Measurements from ENCODE around the gene ATP1A2.
A peak's percentile ranks its signal among the peaks of the same experiment; 100 is the strongest.

The ATP1A2 gene

GRCh38 chr1:160090760-160091159 lies 24.8 kb upstream of the ATP1A2 start:
- H3K9me3 ChIP-seq (ENCODE audit: control insufficient read depth, insufficient read depth, low read depth, low read length), result no peaks in the 10 kb centered on the region
- ChIA-PET POLR2A (no interaction called here), CTCF (interaction anchor here (1.1 to 8.0 kb wide), 2 partner anchors 16 to 161 kb away, joined by 3 to 123 read pairs; partner anchors contain the start of gene KCNJ10)
- no peak overlapping the region for H3K27ac ChIP-seq (ENCODE audit: extremely low read depth, low read depth, low read length)
- no peak for TF ChIP-seq ZNF292 (tag by site-specific recombination; IDR thresholded peaks at IDR 0.05; ENCODE audit: borderline replicate concordance, low read depth)
- no peaks in the 10 kb centered on the region for H3K4me1 ChIP-seq (ENCODE audit: control insufficient read depth, insufficient read depth, low read length)
- peaks cover 0 to 19% of the 10 kb centered on the region in 2 experiments; a peak in 1 of 3 replicates for H3K36me3 ChIP-seq (ENCODE audit: control insufficient read depth in 2 of 2, insufficient read depth in 1 of 2, low read length in 2 of 2)
- no peak overlapping the region for H3K4me3 ChIP-seq (ENCODE audit: low read depth, low read length)

GRCh38 chr1:160091666-160092223 lies 23.8 kb upstream of the ATP1A2 start:
- Histone ChIP-seq H3K27ac (ENCODE audit: extremely low read depth, low read depth, low read length) (no peak overlapping the region), H3K9me3 (ENCODE audit: control insufficient read depth, insufficient read depth, low read depth, low read length) (no peaks in the 10 kb centered on the region), H3K4me1 (ENCODE audit: control insufficient read depth, insufficient read depth, low read length) (no peaks in the 10 kb centered on the region), H3K4me3 (ENCODE audit: low read depth, low read length) (no peak overlapping the region), H3K36me3 (ENCODE audit: control insufficient read depth in 2 of 2, insufficient read depth in 1 of 2, low read length in 2 of 2) (peaks cover 0 to 19% of the 10 kb centered on the region in 2 experiments; a peak in 1 of 3 replicates)
- CTCF ChIA-PET, result interaction anchor here (0.8 kb wide), 1 partner anchor 200 kb away, joined by 3 read pairs; no protein-coding TSS in a partner anchor
- TF ChIP-seq, protein P1, sequence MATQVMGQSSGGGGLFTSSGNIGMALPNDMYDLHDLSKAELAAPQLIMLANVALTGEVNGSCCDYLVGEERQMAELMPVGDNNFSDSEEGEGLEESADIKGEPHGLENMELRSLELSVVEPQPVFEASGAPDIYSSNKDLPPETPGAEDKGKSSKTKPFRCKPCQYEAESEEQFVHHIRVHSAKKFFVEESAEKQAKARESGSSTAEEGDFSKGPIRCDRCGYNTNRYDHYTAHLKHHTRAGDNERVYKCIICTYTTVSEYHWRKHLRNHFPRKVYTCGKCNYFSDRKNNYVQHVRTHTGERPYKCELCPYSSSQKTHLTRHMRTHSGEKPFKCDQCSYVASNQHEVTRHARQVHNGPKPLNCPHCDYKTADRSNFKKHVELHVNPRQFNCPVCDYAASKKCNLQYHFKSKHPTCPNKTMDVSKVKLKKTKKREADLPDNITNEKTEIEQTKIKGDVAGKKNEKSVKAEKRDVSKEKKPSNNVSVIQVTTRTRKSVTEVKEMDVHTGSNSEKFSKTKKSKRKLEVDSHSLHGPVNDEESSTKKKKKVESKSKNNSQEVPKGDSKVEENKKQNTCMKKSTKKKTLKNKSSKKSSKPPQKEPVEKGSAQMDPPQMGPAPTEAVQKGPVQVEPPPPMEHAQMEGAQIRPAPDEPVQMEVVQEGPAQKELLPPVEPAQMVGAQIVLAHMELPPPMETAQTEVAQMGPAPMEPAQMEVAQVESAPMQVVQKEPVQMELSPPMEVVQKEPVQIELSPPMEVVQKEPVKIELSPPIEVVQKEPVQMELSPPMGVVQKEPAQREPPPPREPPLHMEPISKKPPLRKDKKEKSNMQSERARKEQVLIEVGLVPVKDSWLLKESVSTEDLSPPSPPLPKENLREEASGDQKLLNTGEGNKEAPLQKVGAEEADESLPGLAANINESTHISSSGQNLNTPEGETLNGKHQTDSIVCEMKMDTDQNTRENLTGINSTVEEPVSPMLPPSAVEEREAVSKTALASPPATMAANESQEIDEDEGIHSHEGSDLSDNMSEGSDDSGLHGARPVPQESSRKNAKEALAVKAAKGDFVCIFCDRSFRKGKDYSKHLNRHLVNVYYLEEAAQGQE (tag by site-specific recombination; IDR thresholded peaks at IDR 0.05), result peak; percentile 86
- TF ChIP-seq ZFHX2 (tag by site-specific recombination; conservative IDR thresholded peaks at IDR 0.05), result peak; percentile 52
- TF ChIP-seq ZNF423 (tag by site-specific recombination; IDR thresholded peaks at IDR 0.05), result no peak
- TF ChIP-seq EGR2 (tag by site-specific recombination; IDR thresholded peaks at IDR 0.05; ENCODE audit: low read depth), result peak; percentile 77
- no peak for TF ChIP-seq GLI4 (tag by site-specific recombination; IDR thresholded peaks at IDR 0.05)
- POLR2A ChIA-PET, result no interaction called here

DNA sequence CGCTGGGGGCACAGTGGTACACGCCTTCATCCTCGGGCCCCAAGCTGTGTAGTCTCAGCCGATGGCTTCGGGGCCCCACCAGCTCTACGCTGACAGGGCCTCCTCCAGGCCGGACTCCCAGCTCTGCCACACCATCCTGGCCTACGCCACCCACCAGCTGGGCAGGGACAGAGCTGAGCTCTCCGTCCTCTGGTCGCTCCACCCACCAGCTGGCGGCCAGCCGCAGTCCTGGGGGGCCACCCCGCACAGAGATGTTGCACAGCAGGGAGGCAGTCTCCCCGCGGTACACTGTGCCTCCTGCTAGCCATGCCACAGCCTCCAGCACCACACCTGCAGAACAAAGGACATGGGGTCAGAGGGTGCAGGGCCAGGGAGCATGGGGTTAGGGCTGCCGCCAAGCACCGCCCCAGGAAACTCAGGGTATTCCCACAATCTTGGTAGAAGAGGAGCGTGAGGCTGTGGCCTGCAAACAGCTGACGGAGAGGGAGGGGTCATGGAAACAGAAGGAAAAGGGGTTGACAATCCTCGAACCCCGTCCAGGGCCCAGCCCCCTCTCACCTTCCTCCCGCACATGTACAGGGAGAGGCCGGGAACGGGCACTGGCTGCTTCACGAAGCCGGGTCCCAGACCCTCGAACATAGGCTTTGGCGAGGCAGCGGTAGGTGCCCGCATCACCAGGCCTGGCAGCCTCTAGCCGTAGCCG lies 23.0 kb upstream of the ATP1A2 start:
- peaks cover 0 to 19% of the 10 kb centered on the region in 2 experiments; a peak in 1 of 3 replicates for H3K36me3 ChIP-seq (ENCODE audit: control insufficient read depth in 2 of 2, insufficient read depth in 1 of 2, low read length in 2 of 2)
- TF ChIP-seq ZXDB (tag by site-specific recombination; IDR thresholded peaks at IDR 0.05) (no peak), ZIC2 (tag by site-specific recombination; IDR thresholded peaks at IDR 0.05) (peak; percentile 21)
- CTCF ChIA-PET, result interaction anchor here (1.9 kb wide), 1 partner anchor 7 kb away, joined by 10 read pairs; no protein-coding TSS in a partner anchor

DNA sequence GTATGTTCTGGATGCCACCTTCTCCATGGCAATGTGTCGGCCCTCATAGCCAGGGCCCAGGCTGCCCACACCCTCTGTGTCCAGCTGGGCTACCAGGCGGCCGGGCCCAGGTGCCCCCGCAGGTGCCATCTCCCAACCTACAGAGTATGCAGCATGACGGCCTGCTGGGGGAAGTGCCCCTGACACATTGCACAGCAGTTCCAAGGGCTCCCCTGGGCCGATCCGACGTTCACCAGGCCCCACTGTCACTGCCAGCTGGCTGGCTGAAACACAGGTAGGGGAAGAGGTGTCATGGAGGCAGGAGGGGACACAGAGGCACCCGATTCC lies 22.5 kb upstream of the ATP1A2 start:
- ChIA-PET POLR2A (no interaction called here), CTCF (interaction anchor here (1.9 kb wide), 1 partner anchor 8 kb away, joined by 10 read pairs; no protein-coding TSS in a partner anchor)
- peaks cover 4% of the 10 kb centered on the region; the same call in 1 of the 2 replicates for H3K4me1 ChIP-seq (ENCODE audit: control insufficient read depth, insufficient read depth, low read length)
- TF ChIP-seq ZNF16 (tag by site-specific recombination; IDR thresholded peaks at IDR 0.05; ENCODE audit: low read depth) (no peak), ZNF366 (tag by site-specific recombination; conservative IDR thresholded peaks at IDR 0.05) (no peak), ZNF132 (tag by site-specific recombination; IDR thresholded peaks at IDR 0.05; ENCODE audit: borderline replicate concordance) (no peak), ZNF391 (tag by site-specific recombination; IDR thresholded peaks at IDR 0.05; ENCODE audit: borderline replicate concordance, low read depth) (no peak)
- TF ChIP-seq, protein P2, sequence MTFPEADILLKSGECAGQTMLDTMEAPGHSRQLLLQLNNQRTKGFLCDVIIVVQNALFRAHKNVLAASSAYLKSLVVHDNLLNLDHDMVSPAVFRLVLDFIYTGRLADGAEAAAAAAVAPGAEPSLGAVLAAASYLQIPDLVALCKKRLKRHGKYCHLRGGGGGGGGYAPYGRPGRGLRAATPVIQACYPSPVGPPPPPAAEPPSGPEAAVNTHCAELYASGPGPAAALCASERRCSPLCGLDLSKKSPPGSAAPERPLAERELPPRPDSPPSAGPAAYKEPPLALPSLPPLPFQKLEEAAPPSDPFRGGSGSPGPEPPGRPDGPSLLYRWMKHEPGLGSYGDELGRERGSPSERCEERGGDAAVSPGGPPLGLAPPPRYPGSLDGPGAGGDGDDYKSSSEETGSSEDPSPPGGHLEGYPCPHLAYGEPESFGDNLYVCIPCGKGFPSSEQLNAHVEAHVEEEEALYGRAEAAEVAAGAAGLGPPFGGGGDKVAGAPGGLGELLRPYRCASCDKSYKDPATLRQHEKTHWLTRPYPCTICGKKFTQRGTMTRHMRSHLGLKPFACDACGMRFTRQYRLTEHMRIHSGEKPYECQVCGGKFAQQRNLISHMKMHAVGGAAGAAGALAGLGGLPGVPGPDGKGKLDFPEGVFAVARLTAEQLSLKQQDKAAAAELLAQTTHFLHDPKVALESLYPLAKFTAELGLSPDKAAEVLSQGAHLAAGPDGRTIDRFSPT (tag by site-specific recombination; IDR thresholded peaks at IDR 0.05), result peak; percentile 40
- TF ChIP-seq, protein P3, sequence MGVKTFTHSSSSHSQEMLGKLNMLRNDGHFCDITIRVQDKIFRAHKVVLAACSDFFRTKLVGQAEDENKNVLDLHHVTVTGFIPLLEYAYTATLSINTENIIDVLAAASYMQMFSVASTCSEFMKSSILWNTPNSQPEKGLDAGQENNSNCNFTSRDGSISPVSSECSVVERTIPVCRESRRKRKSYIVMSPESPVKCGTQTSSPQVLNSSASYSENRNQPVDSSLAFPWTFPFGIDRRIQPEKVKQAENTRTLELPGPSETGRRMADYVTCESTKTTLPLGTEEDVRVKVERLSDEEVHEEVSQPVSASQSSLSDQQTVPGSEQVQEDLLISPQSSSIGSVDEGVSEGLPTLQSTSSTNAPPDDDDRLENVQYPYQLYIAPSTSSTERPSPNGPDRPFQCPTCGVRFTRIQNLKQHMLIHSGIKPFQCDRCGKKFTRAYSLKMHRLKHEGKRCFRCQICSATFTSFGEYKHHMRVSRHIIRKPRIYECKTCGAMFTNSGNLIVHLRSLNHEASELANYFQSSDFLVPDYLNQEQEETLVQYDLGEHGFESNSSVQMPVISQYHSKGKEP (tag by site-specific recombination; IDR thresholded peaks at IDR 0.05), result no peak
- TF ChIP-seq, protein P4, sequence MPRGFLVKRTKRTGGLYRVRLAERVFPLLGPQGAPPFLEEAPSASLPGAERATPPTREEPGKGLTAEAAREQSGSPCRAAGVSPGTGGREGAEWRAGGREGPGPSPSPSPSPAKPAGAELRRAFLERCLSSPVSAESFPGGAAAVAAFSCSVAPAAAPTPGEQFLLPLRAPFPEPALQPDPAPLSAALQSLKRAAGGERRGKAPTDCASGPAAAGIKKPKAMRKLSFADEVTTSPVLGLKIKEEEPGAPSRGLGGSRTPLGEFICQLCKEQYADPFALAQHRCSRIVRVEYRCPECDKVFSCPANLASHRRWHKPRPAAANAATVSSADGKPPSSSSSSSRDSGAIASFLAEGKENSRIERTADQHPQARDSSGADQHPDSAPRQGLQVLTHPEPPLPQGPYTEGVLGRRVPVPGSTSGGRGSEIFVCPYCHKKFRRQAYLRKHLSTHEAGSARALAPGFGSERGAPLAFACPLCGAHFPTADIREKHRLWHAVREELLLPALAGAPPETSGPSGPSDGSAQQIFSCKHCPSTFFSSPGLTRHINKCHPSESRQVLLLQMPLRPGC (tag by site-specific recombination; IDR thresholded peaks at IDR 0.05), result no peak
- H3K4me3 ChIP-seq (ENCODE audit: low read depth, low read length), result no peak overlapping the region
- no peak overlapping the region for H3K27ac ChIP-seq (ENCODE audit: extremely low read depth, low read depth, low read length)
- peaks cover 0 to 19% of the 10 kb centered on the region in 2 experiments; a peak in 1 of 3 replicates for H3K36me3 ChIP-seq (ENCODE audit: control insufficient read depth in 2 of 2, insufficient read depth in 1 of 2, low read length in 2 of 2)
- no peaks in the 10 kb centered on the region for H3K9me3 ChIP-seq (ENCODE audit: control insufficient read depth, insufficient read depth, low read depth, low read length)

More for the DNA sequence above, 23.0 kb upstream of the ATP1A2 start:
- POLR2A ChIA-PET, result no interaction called here
- H3K9me3 ChIP-seq (ENCODE audit: control insufficient read depth, insufficient read depth, low read depth, low read length), result no peaks in the 10 kb centered on the region
- H3K4me1 ChIP-seq (ENCODE audit: control insufficient read depth, insufficient read depth, low read length), result peaks cover 1% of the 10 kb centered on the region; the same call in 1 of the 2 replicates
- H3K27ac ChIP-seq (ENCODE audit: extremely low read depth, low read depth, low read length), result no peak overlapping the region
- no peak overlapping the region for H3K4me3 ChIP-seq (ENCODE audit: low read depth, low read length)

Data from HEK293 (cell line).